Hematopoietic multipotent progenitor cell treated with erythropoietin and hydrocortisone succinate and interleukin-3 and kit ligand, for 17 days (in vitro differentiated cells): ENCODE results near the gene MED17.

Experiments used
- DNase-seq: peaks from one replicate; pipeline ENCODE4 v3.0.0-alpha.2; 2015; ENCODE audit warnings: low spot score

MED17 gene

DNA sequence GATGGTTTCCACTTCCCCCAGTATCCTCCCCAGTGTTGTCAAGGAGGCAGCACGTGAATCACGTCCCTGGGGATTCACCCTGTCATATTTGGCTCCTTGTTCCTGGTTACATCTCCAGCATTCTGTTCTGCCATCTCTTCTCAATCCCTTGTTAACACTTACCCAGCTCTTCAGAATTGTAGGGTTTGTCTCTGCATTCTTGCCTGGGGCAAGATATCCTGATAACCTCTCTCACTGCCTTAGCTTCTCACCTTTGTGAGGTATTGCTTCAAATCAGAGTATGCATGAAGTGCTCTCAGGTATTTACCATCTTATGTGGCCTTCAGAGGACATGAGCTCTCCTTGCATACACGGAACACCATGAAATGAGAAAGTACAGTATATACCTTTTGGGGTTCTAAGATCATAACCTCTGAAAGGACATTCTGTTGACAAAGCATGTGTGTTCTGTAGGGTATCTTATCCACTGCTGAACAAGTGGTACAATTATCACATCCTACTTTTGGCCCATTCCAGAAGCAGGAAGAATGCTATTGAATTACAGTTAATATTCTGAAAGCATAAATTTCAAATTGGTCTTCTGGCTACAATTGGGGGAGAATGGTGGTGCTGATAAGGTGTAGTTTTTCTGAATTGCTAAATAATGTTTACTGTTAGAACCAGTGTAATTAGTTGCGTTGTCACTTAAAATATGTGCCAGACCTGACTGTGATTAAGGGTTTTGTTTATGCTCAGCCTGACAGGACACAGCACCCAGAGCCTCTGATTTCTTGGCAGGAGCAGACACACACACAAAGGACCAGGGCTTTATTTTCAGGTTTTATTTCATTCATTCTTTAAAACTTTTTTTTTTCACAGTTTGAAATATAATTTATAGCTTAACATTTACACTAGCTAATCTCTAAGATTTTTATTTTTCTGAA, 33.6 kb downstream of the MED17 start:
- no peak for DNase-seq

DNA sequence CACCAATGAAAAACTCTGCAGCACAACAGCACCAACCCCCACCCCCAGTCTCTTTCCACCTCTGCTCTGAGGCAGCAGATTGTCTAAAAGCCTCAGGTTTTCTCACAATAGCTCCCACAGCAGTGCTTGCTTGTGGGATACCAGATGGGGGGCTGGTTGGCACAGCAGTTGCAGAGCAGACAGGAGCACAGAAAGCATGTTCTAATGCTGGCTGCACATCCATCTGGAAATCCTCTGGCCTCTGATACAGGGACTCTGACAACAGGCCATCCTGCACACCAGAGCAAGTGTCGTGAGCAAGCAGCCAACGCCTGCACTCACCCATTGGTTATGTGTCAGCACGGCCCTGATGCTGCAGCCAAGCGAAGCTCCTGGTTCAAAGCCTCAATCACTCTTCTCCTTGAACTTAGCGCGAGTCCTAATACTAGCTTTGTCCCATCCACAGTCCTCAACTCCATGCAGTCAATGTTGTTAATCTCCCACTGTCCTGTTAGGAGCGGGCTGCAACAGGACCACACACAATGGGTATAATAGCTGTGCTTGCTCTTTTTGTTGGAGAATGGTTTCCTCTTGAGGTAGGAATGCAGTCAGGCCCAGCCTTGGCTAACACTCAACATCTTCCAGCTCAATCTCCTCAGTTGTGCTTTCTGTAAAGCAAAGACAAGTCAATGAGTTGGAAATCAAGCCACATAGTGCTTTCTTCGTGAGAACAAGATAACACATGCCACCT, 36.0 kb downstream of the MED17 start:
- no peak for DNase-seq

DNA sequence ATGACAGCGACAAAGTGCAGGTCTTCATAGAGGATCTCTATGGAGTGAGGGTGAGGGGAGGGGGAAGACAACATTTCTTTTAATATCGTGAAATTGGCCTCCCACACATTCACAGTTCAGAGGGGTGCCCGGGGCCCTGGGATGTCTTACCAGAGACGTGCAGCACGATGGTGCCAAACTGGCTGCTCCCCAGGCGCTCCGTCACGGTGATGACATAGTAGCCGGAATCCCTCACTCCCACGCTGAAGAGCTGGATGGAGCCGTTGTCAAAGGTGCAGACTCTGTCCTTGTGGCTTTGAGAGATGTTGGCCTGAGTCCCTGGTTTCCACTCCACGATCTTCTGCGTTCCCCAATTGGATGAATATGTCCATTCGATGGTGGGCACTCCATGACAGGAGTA, 36.8 kb downstream of the MED17 start:
- no peak for DNase-seq

DNA sequence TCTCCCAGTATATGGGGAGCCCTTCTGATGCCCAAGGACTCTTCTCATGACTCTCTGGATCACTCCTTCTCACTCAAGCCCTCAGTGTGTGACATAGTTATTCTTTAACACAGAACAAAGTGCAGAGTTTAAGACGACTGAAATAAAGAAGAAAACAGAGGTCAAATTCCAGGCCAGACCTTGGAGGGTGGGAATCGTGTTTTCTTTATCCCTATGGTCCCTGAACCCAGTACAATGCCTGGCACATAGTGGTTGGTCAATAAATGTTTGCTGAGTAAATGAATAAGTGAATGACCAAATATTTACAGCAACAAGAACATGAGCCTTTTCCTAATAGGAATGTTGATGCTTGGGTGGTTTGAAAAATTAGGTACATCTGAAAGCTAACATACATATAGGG, 37.5 kb downstream of the MED17 start:
- no peak for DNase-seq

DNA sequence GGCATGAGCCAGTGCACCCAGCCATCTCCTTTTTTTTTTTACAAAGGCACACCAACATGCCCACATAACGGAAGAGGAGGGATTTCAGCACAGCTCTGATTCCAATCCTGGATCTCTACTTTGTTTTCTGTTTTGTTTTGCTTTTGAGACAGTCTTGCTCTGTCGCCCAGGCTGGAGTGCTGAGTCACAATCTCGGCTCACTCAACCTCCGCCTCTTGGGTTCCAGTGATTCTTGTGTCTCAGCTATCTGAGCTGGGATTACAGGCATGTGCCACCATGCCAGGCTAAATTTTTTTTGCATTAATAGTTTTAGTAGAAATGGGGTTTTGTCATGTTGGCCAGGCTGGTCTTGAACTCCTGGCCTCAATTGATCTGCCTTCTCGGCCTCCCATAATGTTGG, 38.3 kb downstream of the MED17 start:
- DNase-seq: no peak

DNA sequence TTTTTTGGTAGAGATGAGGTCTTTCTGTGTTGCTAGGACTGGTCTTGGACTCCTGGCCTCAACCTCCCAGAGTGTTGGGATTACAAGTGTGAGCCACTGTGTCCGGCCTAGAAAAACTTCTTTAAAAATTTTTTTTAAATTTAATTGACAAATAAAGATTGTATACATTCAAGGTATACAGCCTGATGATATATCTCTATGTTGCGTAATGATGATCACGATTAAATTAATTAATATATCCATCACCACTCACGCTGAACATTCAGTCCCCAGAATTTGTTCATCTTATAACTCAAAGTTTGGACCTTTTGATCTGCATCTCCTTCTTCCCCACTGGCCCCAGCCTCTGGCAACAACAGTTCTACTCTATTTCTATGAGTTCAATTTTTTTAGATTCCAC, 39.1 kb downstream of the MED17 start:
- DNase-seq: no peak

DNA sequence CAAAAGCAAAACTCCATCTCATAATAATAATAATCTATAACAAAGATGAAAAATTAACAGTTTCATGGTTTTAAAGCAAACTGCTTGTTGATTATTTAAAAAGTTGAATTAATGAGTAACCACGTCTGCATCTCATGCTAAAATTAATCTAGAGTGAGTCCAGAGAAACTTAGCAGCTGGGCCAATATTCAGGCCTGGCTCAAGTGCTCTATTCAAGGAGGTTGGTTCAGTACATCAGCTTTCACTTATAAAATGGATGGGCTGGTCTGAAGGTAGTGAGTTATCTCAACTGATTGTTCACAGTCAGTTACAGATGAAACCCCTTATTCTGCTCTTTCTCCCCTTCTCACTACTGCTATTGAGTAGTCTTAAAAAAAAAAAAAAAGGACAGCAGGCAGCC, 43.3 kb downstream of the MED17 start:
- no peak for DNase-seq

DNA sequence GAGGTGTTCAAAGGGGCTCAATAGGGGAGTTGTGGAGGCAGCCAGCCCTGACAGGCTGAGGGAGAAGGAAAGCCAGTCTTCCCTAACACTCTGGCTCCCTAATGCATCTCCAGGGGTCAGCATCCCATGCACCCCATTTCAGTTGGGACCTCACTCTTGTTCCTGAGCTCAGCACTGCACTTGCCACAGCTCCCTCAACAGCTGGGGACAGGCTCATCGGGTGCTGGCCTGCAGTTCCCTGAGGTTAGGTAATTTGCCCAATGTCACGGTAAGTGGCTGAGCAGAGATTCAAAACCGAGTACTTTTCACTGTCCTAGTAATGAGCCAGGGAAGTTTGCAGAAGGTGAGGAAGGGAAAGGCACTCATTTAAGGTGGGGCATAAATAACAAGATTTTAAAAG, 45.5 kb downstream of the MED17 start:
- DNase-seq: no peak

DNA sequence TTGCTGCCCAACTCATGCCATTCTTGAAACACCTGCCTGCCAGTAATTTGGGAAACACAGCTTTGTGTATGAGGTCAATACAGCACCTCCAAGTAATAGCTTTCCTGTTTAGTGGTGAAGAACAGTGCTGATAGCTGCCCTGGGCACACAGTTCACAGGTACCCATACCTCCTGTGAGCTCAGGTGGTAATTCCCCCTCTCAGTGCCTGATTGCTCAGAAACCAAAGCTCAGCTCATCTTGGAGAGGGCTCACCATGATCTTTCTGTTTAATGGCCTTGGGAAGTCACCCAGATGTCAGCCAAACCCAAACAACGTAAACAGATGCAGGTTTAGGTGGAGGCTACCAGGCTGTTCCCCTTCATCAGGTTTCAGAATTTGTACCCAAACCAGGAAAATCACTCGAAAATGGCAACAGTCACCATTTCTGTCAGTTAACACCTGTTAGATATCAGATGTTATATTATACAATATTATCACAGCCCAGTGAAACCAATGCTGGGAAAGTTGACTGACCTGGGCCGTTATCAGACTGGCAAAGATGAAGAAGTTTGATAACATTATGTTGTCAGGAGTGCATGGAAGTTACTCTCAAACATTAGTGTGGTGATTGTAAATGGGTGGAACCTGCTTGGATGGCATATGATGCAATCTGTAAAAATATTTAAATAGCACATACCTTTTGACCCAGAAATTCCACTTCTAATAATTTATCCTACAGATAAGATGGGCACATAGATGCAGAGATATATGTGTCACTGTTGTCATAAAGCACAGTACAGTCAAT, 47.5 kb downstream of the MED17 start:
- DNase-seq: no peak

DNA sequence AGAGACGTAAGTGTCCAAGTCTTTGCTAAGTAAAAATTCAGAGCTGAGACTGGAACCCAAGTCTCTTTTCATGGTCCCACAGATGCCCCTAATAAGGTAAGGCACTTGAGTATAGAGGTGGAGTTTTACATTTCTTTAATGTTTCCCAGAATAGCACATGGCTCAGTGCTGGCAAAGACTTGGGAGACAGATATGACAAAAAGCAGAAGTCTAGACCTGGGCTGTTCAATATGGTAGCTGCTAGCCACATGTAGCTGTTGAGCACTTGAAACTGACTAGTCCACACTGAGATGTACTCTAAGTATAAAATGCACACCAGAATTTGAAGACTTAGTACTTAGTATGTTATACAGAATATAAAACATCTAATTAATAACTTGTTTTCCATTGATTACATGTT, 48.7 kb downstream of the MED17 start:
- no peak for DNase-seq

DNA sequence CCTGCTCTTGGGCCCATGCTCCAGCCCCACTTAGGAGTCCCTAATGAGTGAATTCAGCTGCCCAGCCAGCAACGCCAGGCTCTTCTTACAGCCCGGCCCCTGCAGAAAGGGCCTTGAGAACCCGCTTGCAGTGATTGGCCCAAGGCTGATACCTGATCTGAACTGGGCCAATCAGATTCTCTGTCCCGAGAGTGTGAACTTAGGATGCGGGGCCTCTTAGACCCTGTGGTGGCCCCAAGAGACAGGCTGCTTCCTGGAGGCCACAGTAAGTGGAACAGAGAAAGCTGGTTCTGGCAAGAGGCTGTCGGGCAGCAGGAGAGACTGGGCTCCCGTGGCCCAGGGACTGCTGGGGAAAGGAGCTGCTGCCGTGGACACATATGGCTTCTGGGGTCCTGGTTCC, 54.9 kb downstream of the MED17 start:
- DNase-seq: no peak

DNA sequence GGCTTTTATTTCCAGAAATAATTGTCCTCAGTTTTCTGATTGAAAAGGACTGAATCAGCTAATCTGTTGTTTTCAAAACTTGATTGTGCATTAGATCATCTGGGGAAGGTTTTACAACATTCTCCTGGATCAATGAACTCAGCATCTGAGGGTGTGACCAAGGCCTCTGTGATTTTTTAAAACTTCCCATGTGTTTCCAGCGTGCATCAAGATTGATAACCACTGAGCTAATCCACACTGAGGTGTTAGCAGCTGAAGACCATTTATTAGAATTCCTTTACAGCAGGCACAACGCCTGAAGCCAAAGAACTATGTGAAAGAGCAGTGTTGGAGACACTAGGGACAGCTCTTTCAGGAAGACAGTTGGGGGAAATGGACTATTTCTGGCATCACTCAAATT, 56.1 kb downstream of the MED17 start:
- DNase-seq: no peak

DNA sequence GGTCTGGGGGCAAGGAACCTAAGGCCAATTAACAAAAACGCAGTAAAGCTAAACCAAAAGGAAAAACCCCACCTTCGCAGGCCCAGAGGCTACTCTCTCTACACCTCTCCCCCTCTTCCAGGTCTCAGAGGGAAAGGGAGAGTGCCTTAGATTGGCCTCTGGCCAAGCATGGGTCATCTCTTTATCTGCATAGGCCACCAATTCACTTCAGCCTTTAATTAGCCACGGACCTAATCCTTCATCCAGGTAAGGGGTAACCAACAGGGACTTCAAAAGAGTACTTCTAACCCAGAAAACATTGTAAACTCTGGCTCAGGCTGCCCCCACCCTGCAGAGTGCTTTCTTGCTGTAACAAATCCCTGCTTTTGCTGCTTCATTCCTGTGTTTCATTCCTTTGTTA, 56.9 kb downstream of the MED17 start:
- DNase-seq: no peak

DNA sequence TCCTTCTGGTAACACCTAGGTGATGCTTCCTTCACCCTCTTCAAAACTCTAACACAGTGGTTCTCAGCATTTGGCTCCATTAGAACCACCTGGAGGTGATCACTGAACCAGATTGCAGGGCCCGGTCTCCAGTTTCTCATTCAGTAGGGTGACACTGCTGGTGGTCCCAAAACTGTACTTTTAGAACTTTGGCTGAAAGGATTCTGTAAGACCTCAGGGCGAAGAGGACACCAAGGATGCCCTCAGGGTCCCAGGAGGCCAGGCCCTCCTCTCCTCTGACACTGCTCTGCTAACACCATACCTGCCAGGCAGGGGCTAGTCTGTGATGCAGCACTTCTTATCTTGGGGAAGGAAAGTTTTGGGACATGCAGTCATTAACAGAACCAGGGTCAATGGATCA, 57.4 kb downstream of the MED17 start:
- no peak for DNase-seq

DNA sequence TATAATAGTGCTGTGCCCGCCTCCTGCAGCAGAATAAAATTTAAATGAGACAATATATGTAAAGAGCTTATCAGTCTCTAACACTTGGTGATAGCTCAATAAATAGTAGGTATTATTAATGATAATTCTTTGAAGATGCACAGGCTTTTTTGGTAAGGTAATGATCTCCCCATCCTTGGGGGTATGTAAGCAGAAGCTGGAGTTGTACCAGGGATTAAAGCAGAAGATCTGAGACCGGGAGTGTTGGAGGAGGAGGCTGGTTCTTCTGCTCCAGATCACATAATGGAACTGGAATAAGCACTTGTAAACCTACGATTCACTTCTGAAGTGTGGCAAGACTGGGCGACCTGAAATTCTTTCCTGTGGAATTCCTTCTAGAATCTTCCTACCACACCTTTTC, 58.0 kb downstream of the MED17 start:
- no peak for DNase-seq

DNA sequence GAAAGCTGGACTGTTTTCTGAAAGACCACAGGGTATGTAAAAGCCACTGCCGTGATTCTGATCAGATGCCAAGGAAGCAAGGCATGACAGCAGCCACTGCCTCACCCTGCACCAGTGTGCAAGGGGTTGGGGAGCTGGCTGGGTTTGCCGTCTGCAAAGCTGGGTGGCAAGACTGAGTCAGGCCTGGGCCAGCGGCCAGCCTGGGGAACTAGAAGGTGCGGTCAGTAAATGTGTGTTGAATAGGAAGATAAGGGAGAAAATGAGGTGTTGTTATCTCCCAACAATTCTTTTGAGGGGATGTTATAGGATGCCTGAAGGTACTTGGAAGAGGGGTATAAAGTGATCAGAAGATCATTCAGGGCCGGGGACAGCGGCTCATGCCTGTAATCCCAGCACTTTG, 58.4 kb downstream of the MED17 start:
- DNase-seq: no peak

DNA sequence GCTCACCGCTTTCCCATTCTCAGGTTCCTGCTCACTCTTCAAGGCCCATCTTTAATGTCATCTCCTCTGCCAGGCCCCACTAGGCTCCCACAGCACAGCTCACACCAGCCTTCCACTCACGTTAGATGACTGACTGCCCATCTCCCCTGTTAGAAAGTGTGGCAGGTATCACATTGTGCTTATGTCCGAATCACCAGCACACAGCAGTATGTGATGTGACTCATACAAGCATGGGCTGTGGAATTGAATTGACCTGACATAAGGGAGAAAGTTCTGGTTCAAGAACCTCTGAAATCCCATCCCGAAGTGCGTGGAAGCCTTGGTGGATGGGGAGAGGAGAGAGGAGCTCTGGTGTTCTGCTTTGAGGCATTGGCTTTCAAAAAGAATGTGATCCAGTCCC, 59.8 kb downstream of the MED17 start:
- no peak for DNase-seq

DNA sequence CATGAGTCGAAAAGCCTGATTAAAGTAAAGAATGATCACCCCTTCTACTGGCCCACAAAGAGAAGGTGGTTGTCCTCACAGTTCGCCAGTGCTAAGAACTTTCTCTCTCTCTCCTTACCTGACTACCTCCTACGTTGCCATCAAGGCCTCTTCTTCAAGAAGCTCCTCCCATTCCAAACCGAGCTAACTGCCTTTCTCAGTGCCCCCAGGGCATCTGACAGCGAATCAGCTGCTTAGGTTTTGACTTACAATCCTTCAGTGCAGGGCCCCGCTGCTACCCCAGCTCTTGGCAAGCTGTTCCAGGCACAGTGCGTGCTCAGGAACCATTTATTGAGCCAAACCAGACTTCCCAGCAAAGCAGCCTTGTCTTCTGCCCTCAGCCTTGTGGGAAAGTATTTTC, 60.5 kb downstream of the MED17 start:
- DNase-seq: no peak

DNA sequence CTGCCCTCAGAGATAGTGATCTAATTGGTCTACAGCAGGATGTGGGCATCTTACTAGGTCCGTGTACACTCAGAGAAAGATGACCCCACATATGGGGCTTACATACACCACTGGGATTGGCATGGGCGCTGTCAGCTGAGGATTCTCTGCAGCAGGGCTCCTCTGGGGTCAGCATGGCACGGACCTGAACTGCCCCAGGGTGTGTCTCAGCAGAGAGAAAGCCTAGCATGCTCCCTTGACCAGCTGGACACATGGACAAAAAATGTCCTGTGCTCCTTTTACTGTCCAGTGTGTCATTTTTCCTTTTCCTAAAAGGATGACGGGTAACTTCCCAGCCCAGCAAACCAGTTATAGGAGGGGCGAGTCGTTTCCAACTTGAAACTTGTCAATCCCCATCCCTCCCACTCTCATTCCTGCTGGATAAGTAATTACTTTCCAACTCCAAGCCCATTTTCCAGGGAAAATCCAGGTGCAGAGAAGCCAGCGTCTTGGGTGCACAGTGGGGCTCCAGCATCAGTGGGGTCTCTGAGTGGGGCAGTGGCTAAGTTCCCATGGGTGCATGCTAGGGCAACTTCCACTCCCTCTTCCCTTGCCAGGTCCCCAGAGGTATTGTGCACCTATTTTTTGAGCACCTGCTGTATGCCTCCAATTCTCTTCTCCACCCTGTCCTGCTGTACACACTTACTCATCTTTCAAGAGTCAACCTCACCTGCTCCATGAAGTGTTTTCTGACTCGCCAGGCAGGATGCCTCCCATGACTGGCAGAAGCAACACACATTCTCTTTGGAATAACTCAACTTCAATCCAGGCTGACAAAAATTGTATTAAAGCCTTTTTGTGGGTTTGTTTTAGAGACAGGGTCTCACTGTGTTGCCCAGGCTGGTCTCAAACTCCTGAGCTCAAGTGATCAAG, 61.4 kb downstream of the MED17 start:
- DNase-seq: no peak

DNA sequence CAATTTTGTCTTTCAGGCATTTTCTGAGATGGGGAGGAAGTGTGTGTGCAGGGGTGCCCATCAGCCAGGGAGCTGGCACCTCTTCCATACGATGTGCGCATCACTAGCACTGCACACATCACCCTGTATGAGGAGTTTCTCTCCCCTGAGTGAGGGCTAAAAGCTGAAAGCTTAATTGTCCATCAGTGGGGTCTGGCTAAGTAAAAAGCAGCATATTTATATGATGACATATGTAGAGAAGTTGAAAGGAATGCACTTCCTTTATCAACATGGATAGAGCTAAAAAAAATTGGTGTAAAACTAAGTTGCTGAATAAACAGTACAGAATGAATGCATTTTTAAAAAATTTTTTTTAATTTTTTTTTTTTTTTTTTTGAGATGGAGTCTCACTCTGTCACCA, 62.3 kb downstream of the MED17 start:
- no peak for DNase-seq

DNA sequence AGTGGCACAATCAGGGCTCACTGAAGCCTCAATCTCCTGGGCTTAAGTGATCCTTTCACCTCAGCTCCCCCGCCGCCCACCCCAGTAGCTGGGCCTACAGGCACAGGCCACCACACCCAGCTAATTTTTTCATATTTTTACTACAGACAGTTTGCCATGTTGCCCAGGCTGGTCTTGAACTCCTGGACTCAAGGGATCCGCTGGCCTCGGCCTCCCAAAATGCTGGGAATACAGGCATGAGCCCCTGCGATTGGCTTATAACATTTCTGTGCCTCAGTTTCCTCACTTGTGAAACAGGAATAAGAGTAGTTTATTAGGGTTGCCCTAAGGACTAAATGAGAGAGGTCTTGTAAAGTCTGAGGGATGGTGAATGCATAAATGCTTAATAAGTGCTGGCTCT, 65.1 kb downstream of the MED17 start:
- no peak for DNase-seq
